GM12801 (cell line): ENCODE data around the gene BYSL.

Source experiments
- CTCF ChIP-seq: IDR thresholded peaks from one replicate; pipeline ENCODE4 v1.5.1; 2011; ENCODE audit warnings: control low read depth; ENCODE audit not compliant: insufficient read length; ENCODE audit errors: extremely low read depth

The BYSL gene

GRCh38 chr6:41921712-41921998 lies 356 bp downstream of the BYSL start:
- TF ChIP-seq CTCF, result no peak

- no peak for TF ChIP-seq CTCF
Observed at GRCh38 chr6:41922154-41922553, 855 bp downstream of the BYSL start.

GRCh38 chr6:41927253-41927652 lies 6.0 kb downstream of the BYSL start:
- no peak for TF ChIP-seq CTCF

GRCh38 chr6:41929924-41930323 lies 8.6 kb downstream of the BYSL start:
- no peak for TF ChIP-seq CTCF

- no peak for TF ChIP-seq CTCF
Observed at GRCh38 chr6:41931792-41932191, 10.5 kb downstream of the BYSL start.

GRCh38 chr6:41932378-41932777 lies 11.1 kb downstream of the BYSL start:
- no peak for TF ChIP-seq CTCF

GRCh38 chr6:41934278-41935192 lies 13.2 kb downstream of the BYSL start:
- no peak for TF ChIP-seq CTCF

- TF ChIP-seq CTCF, result no peak
Observed at GRCh38 chr6:41935193-41935574, 13.9 kb downstream of the BYSL start.
